HG03521 (cell line): ENCODE measurements around the gene ENTPD1.
"Not testable (repeated sequence)": the region's sequence is repeated elsewhere in the genome, so short reads cannot be mapped to it uniquely, and the experiment has no call there.

Source experiments
- ATAC-seq: cut with Tn5 transposase; IDR thresholded peaks from one replicate; pipeline ENCODE4 v1.9.1; 2021; ENCODE audit warnings: mild to moderate bottlenecking, moderate library complexity; ENCODE audit not compliant: unreplicated experiment

The ENTPD1 gene

GRCh38 chr10:95756809-95757684 lies 1.1 kb downstream of the ENTPD1 start:
- ATAC-seq, result no peak

- peak; percentile 41 for ATAC-seq
Observed at GRCh38 chr10:95758351-95759025, 2.5 kb downstream of the ENTPD1 start.

GRCh38 chr10:95759233-95759826 lies 3.4 kb downstream of the ENTPD1 start:
- ATAC-seq, result no peak

- no peak for ATAC-seq
Observed at GRCh38 chr10:95761939-95762492, 6.1 kb downstream of the ENTPD1 start.

- ATAC-seq, result peak; percentile 66
Observed at GRCh38 chr10:95767884-95768556, 12.1 kb downstream of the ENTPD1 start.

- ATAC-seq, result no peak
Observed at GRCh38 chr10:95770084-95770720, 14.2 kb downstream of the ENTPD1 start.

GRCh38 chr10:95773454-95773853 lies 17.5 kb downstream of the ENTPD1 start:
- not testable (repeated sequence) for ATAC-seq

GRCh38 chr10:95777638-95778037 lies 21.7 kb downstream of the ENTPD1 start:
- ATAC-seq, result not testable (repeated sequence)

- no peak for ATAC-seq
Observed at GRCh38 chr10:95782318-95782717, 26.4 kb downstream of the ENTPD1 start.

GRCh38 chr10:95783741-95784140 lies 27.8 kb downstream of the ENTPD1 start:
- ATAC-seq, result peak; percentile 53

- no peak for ATAC-seq
Observed at GRCh38 chr10:95784279-95784913, 28.4 kb downstream of the ENTPD1 start.

- ATAC-seq, result no peak
Observed at GRCh38 chr10:95785317-95785716, 29.4 kb downstream of the ENTPD1 start.

GRCh38 chr10:95785942-95786669 lies 30.1 kb downstream of the ENTPD1 start:
- ATAC-seq, result no peak

- ATAC-seq, result no peak
Observed at GRCh38 chr10:95787447-95787846, 31.5 kb downstream of the ENTPD1 start.

GRCh38 chr10:95788830-95789229 lies 32.9 kb downstream of the ENTPD1 start:
- no peak for ATAC-seq

GRCh38 chr10:95789902-95790301 lies 33.9 kb downstream of the ENTPD1 start:
- no peak for ATAC-seq

GRCh38 chr10:95790982-95791381 lies 35.0 kb downstream of the ENTPD1 start:
- ATAC-seq, result no peak

GRCh38 chr10:95791425-95791979 lies 35.5 kb downstream of the ENTPD1 start:
- no peak for ATAC-seq

GRCh38 chr10:95792211-95792780 lies 36.3 kb downstream of the ENTPD1 start:
- no peak for ATAC-seq
